Activated CD4-positive, alpha-beta T cell treated with anti-CD3 and anti-CD28 coated beads, Interleukin-2, amount 10 ng/mL, durations not matched to agents 24 days and 14 days (primary cell): Measurements from ENCODE around the gene MITF. TPM values are rescaled to one million over a fixed set of nuclear protein-coding genes. Genes with fewer than 3 reads are reported as not detected.
A peak's percentile ranks its signal among the peaks of the same experiment; 100 is the strongest.

Experiments
- DNase-seq: peaks from one replicate; pipeline ENCODE4 v3.0.0; 2022
- H3K27ac Mint-ChIP-seq: one replicate; pipeline ENCODE4 v1.8.0; 2022; ENCODE audit warnings: mild to moderate bottlenecking, mixed read lengths
- H3K27me3 Mint-ChIP-seq: one replicate; pipeline ENCODE4 v1.8.0; 2022; ENCODE audit warnings: mixed read lengths
- H3K36me3 Mint-ChIP-seq: one replicate; pipeline ENCODE4 v1.8.0; 2022; ENCODE audit warnings: low read depth, mild to moderate bottlenecking, mixed read lengths
- H3K4me1 Mint-ChIP-seq: one replicate; pipeline ENCODE4 v1.8.0; 2021; ENCODE audit warnings: mixed read lengths
- H3K4me3 Mint-ChIP-seq: one replicate; pipeline ENCODE4 v1.8.0; 2022; ENCODE audit warnings: mild to moderate bottlenecking, moderate library complexity, mixed read lengths
- H3K9me3 Mint-ChIP-seq: one replicate; pipeline ENCODE4 v1.8.0; 2021; ENCODE audit warnings: mixed read lengths
- intact Hi-C: fragments of 100-400 bp; cut with micrococcal nuclease; formaldehyde crosslinking; loops from one replicate; pipeline ENCODE4 v1.15.1; 2023
- total RNA-seq: library from RNA; stranded (reverse); gene quantifications from 2 replicates; pipeline ENCODE4 v1.2.3, GENCODE V29; 2022

The MITF gene
- total RNA-seq, 1 donor from 2014 or later = 0.16 TPM

- Mint-ChIP-seq H3K36me3 (no peaks in the 10 kb centered on the region), H3K4me3 (no peak overlapping the region), H3K9me3 (peaks cover 8% of the 10 kb centered on the region), H3K27ac (no peak overlapping the region), H3K4me1 (no peaks in the 10 kb centered on the region), H3K27me3 (no peaks in the 10 kb centered on the region)
- intact Hi-C loops = no loop called here
- no peak for DNase-seq
Observed at GRCh38 chr3:69838217-69838616, 99.0 kb downstream of the MITF start.

GRCh38 chr3:69838696-69839515, 99.6 kb downstream of the MITF start:
- DNase-seq = no peak
- Mint-ChIP-seq H3K27me3 (no peaks in the 10 kb centered on the region), H3K36me3 (no peaks in the 10 kb centered on the region), H3K27ac (no peak overlapping the region), H3K9me3 (peaks cover 8% of the 10 kb centered on the region), H3K4me3 (no peak overlapping the region), H3K4me1 (no peaks in the 10 kb centered on the region)
- intact Hi-C loops = no loop called here

- Mint-ChIP-seq H3K27me3 (no peaks in the 10 kb centered on the region), H3K9me3 (no peaks in the 10 kb centered on the region), H3K4me1 (no peaks in the 10 kb centered on the region), H3K36me3 (no peaks in the 10 kb centered on the region), H3K27ac (no peak overlapping the region), H3K4me3 (no peak overlapping the region)
- no peak for DNase-seq
- intact Hi-C loops = no loop called here
Observed at GRCh38 chr3:69842351-69842750, 103.1 kb downstream of the MITF start.

GRCh38 chr3:69842789-69843188, 103.5 kb downstream of the MITF start:
- H3K36me3 Mint-ChIP-seq = no peaks in the 10 kb centered on the region
- intact Hi-C loops = no loop called here

GRCh38 chr3:69844706-69845105, 105.4 kb downstream of the MITF start:
- H3K4me1 Mint-ChIP-seq = no peaks in the 10 kb centered on the region
- no peaks in the 10 kb centered on the region for H3K9me3 Mint-ChIP-seq
- H3K27ac Mint-ChIP-seq = no peak overlapping the region
- no peaks in the 10 kb centered on the region for H3K36me3 Mint-ChIP-seq
- no peaks in the 10 kb centered on the region for H3K27me3 Mint-ChIP-seq
- no peak overlapping the region for H3K4me3 Mint-ChIP-seq
- DNase-seq = no peak
- intact Hi-C loops = no loop called here

More at GRCh38 chr3:69842789-69843188, 103.5 kb downstream of the MITF start:
- no peaks in the 10 kb centered on the region for H3K27me3 Mint-ChIP-seq
- H3K9me3 Mint-ChIP-seq = no peaks in the 10 kb centered on the region
- no peak overlapping the region for H3K4me3 Mint-ChIP-seq
- no peak for DNase-seq
- H3K27ac Mint-ChIP-seq = no peak overlapping the region
- H3K4me1 Mint-ChIP-seq = no peaks in the 10 kb centered on the region

GRCh38 chr3:69847303-69847702, 108.0 kb downstream of the MITF start:
- DNase-seq = no peak
- Mint-ChIP-seq H3K9me3 (no peaks in the 10 kb centered on the region), H3K4me1 (no peaks in the 10 kb centered on the region), H3K36me3 (no peaks in the 10 kb centered on the region), H3K27ac (no peak overlapping the region), H3K4me3 (no peak overlapping the region), H3K27me3 (no peaks in the 10 kb centered on the region)
- intact Hi-C loops = no loop called here

GRCh38 chr3:69848113-69848512, 108.8 kb downstream of the MITF start:
- DNase-seq = peak; percentile 16
- no peaks in the 10 kb centered on the region for H3K27me3 Mint-ChIP-seq
- H3K27ac Mint-ChIP-seq = no peak overlapping the region
- no peaks in the 10 kb centered on the region for H3K36me3 Mint-ChIP-seq
- no peaks in the 10 kb centered on the region for H3K9me3 Mint-ChIP-seq
- no peak overlapping the region for H3K4me3 Mint-ChIP-seq
- no peaks in the 10 kb centered on the region for H3K4me1 Mint-ChIP-seq
- intact Hi-C loops = no loop called here

GRCh38 chr3:69850849-69851248, 111.6 kb downstream of the MITF start:
- Mint-ChIP-seq H3K27ac (no peak overlapping the region), H3K36me3 (no peaks in the 10 kb centered on the region), H3K9me3 (no peaks in the 10 kb centered on the region), H3K4me1 (no peaks in the 10 kb centered on the region), H3K4me3 (no peak overlapping the region), H3K27me3 (no peaks in the 10 kb centered on the region)
- peak; percentile 30 for DNase-seq
- intact Hi-C loops = no loop called here

- no peaks in the 10 kb centered on the region for H3K36me3 Mint-ChIP-seq
- no peaks in the 10 kb centered on the region for H3K9me3 Mint-ChIP-seq
- intact Hi-C loops = no loop called here
- H3K4me1 Mint-ChIP-seq = no peaks in the 10 kb centered on the region
- no peak overlapping the region for H3K4me3 Mint-ChIP-seq
- DNase-seq = peak; percentile 15
- no peaks in the 10 kb centered on the region for H3K27me3 Mint-ChIP-seq
- no peak overlapping the region for H3K27ac Mint-ChIP-seq
Observed at GRCh38 chr3:69853027-69853426, 113.8 kb downstream of the MITF start.

GRCh38 chr3:69855436-69856162, 116.3 kb downstream of the MITF start:
- H3K4me1 Mint-ChIP-seq = no peaks in the 10 kb centered on the region
- intact Hi-C loops = no loop called here
- DNase-seq = no peak
- no peak overlapping the region for H3K4me3 Mint-ChIP-seq
- H3K9me3 Mint-ChIP-seq = no peaks in the 10 kb centered on the region
- H3K27ac Mint-ChIP-seq = no peak overlapping the region
- H3K27me3 Mint-ChIP-seq = no peaks in the 10 kb centered on the region
- no peaks in the 10 kb centered on the region for H3K36me3 Mint-ChIP-seq

- no peaks in the 10 kb centered on the region for H3K27me3 Mint-ChIP-seq
- H3K4me1 Mint-ChIP-seq = no peaks in the 10 kb centered on the region
- intact Hi-C loops = no loop called here
- no peak for DNase-seq
- no peaks in the 10 kb centered on the region for H3K36me3 Mint-ChIP-seq
- no peaks in the 10 kb centered on the region for H3K9me3 Mint-ChIP-seq
- H3K27ac Mint-ChIP-seq = no peak overlapping the region
- H3K4me3 Mint-ChIP-seq = no peak overlapping the region
Observed at GRCh38 chr3:69856965-69857705, 117.9 kb downstream of the MITF start.

GRCh38 chr3:69861556-69861955, 122.3 kb downstream of the MITF start:
- no peaks in the 10 kb centered on the region for H3K9me3 Mint-ChIP-seq
- H3K27me3 Mint-ChIP-seq = no peaks in the 10 kb centered on the region
- intact Hi-C loops = no loop called here
- H3K36me3 Mint-ChIP-seq = no peaks in the 10 kb centered on the region
- no peak overlapping the region for H3K4me3 Mint-ChIP-seq
- no peak for DNase-seq
- no peak overlapping the region for H3K27ac Mint-ChIP-seq
- no peaks in the 10 kb centered on the region for H3K4me1 Mint-ChIP-seq

- H3K4me1 Mint-ChIP-seq = no peaks in the 10 kb centered on the region
- no peaks in the 10 kb centered on the region for H3K9me3 Mint-ChIP-seq
- no peaks in the 10 kb centered on the region for H3K36me3 Mint-ChIP-seq
- H3K27me3 Mint-ChIP-seq = no peaks in the 10 kb centered on the region
- DNase-seq = no peak
- intact Hi-C loops = no loop called here
- no peak overlapping the region for H3K27ac Mint-ChIP-seq
- no peak overlapping the region for H3K4me3 Mint-ChIP-seq
Observed at GRCh38 chr3:69864141-69864540, 124.9 kb downstream of the MITF start.

- H3K9me3 Mint-ChIP-seq = no peaks in the 10 kb centered on the region
- no peaks in the 10 kb centered on the region for H3K27me3 Mint-ChIP-seq
- H3K27ac Mint-ChIP-seq = no peak overlapping the region
- H3K4me3 Mint-ChIP-seq = no peak overlapping the region
- no peak for DNase-seq
- intact Hi-C loops = no loop called here
- H3K4me1 Mint-ChIP-seq = no peaks in the 10 kb centered on the region
- H3K36me3 Mint-ChIP-seq = no peaks in the 10 kb centered on the region
Observed at GRCh38 chr3:69864766-69865165, 125.5 kb downstream of the MITF start.
